WTC11 (cell line): Measurements from ENCODE around the gene HECTD4. TPM values are rescaled to one million over a fixed set of nuclear protein-coding genes. Genes with fewer than 3 reads are reported as not detected.

Experiments used
- AFF4 ChIP-seq: sonication (generic); formaldehyde crosslinking; IDR thresholded peaks from 2 replicates; pipeline ENCODE4 v1.8.1; 2023; ENCODE audit warnings: mild to moderate bottlenecking, missing genetic modification reagents, borderline replicate concordance
- ARID4B ChIP-seq: sonication (generic); formaldehyde crosslinking; IDR thresholded peaks from 2 replicates; pipeline ENCODE4 v1.8.0; 2023; ENCODE audit warnings: missing genetic modification reagents, mild to moderate bottlenecking, borderline replicate concordance
- CTCF ChIP-seq: fragments of 200-600 bp; IDR thresholded peaks from 2 replicates; pipeline ENCODE4 v1.8.0; 2022; ENCODE audit warnings: antibody characterized with exemption
- E2F1 ChIP-seq: sonication (generic); formaldehyde crosslinking; IDR thresholded peaks from 2 replicates; pipeline ENCODE4 v1.8.0; 2022; ENCODE audit warnings: mild to moderate bottlenecking, missing genetic modification reagents
- FOXP1 ChIP-seq: sonication (generic); formaldehyde crosslinking; IDR thresholded peaks from 2 replicates; pipeline ENCODE4 v1.8.0; 2022; ENCODE audit warnings: missing genetic modification reagents, mild to moderate bottlenecking, moderate library complexity, borderline replicate concordance
- GABPB1 ChIP-seq: sonication (generic); formaldehyde crosslinking; IDR thresholded peaks from 2 replicates; pipeline ENCODE4 v1.8.1; 2023; ENCODE audit warnings: mild to moderate bottlenecking, missing genetic modification reagents
- HMGXB4 ChIP-seq: sonication (generic); formaldehyde crosslinking; IDR thresholded peaks from 2 replicates; pipeline ENCODE4 v1.8.1; 2023; ENCODE audit warnings: mild to moderate bottlenecking, moderate library complexity, missing genetic modification reagents
- NR2C2 ChIP-seq: sonication (generic); formaldehyde crosslinking; IDR thresholded peaks from 2 replicates; pipeline ENCODE4 v1.8.0; 2022; ENCODE audit warnings: mild to moderate bottlenecking, missing genetic modification reagents
- SMAD4 ChIP-seq: sonication (generic); formaldehyde crosslinking; IDR thresholded peaks from 2 replicates; pipeline ENCODE4 v1.8.0; 2022; ENCODE audit warnings: mild to moderate bottlenecking, missing genetic modification reagents
- SP1 ChIP-seq: sonication (generic); formaldehyde crosslinking; conservative IDR thresholded peaks from 2 replicates; pipeline ENCODE4 v1.8.1; 2022; ENCODE audit warnings: missing genetic modification reagents
- TCF7 ChIP-seq: sonication (generic); formaldehyde crosslinking; IDR thresholded peaks from 2 replicates; pipeline ENCODE4 v1.8.0; 2022; ENCODE audit warnings: mild to moderate bottlenecking, low read depth, missing genetic modification reagents, moderate library complexity
- USF1 ChIP-seq: sonication (generic); formaldehyde crosslinking; IDR thresholded peaks from 2 replicates; pipeline ENCODE4 v1.8.0; 2022; ENCODE audit warnings: mild to moderate bottlenecking, missing genetic modification reagents
- ZNF281 ChIP-seq: sonication (generic); formaldehyde crosslinking; IDR thresholded peaks from 2 replicates; pipeline ENCODE4 v1.8.0; 2023; ENCODE audit warnings: mild to moderate bottlenecking, missing genetic modification reagents
- ZNF423 ChIP-seq: fragments of 250-450 bp; sonication (Bioruptor Pico); IDR thresholded peaks from 2 replicates; pipeline ENCODE4 v2.1.2; 2022; ENCODE audit warnings: mild to moderate bottlenecking, moderate library complexity
- ZNF512 ChIP-seq: sonication (generic); formaldehyde crosslinking; IDR thresholded peaks from 2 replicates; pipeline ENCODE4 v1.8.1; 2022; ENCODE audit warnings: missing genetic modification reagents, borderline replicate concordance
- total RNA-seq: library from RNA; stranded (reverse); gene quantifications from 3 replicates; pipeline ENCODE4 v1.2.3, GENCODE V29; 2021
- TF ChIP-seq, protein P1 (sequence below): sonication (generic); formaldehyde crosslinking; IDR thresholded peaks from 2 replicates; pipeline ENCODE4 v1.8.0; 2022; ENCODE audit warnings: mild to moderate bottlenecking, missing genetic modification reagents

HECTD4 gene
- total RNA-seq, 1 experiment from 2014 or later, result 31.7 TPM

GRCh38 chr12:112418608-112419296 lies 36.5 kb upstream of the HECTD4 start, which contains the start of gene PTPN11 (continued):
- TF ChIP-seq ZNF512 (CRISPR knock-in tag), result no peak
- TF ChIP-seq TCF7 (CRISPR knock-in tag), result no peak
- TF ChIP-seq CTCF, result peak; percentile 70; the same call in 1 of the 2 replicates
- TF ChIP-seq, protein P1, sequence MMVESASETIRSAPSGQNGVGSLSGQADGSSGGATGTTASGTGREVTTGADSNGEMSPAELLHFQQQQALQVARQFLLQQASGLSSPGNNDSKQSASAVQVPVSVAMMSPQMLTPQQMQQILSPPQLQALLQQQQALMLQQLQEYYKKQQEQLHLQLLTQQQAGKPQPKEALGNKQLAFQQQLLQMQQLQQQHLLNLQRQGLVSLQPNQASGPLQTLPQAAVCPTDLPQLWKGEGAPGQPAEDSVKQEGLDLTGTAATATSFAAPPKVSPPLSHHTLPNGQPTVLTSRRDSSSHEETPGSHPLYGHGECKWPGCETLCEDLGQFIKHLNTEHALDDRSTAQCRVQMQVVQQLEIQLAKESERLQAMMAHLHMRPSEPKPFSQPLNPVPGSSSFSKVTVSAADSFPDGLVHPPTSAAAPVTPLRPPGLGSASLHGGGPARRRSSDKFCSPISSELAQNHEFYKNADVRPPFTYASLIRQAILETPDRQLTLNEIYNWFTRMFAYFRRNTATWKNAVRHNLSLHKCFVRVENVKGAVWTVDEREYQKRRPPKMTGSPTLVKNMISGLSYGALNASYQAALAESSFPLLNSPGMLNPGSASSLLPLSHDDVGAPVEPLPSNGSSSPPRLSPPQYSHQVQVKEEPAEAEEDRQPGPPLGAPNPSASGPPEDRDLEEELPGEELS, result peak; percentile 40; the same call in 1 of the 2 replicates
- no peak; the same call in 1 of the 2 replicates for TF ChIP-seq ZNF281 (CRISPR knock-in tag)
- peak; percentile 72; the same call in 1 of the 2 replicates for TF ChIP-seq SP1 (CRISPR knock-in tag)
- peak; percentile 50; the same call in 1 of the 2 replicates for TF ChIP-seq AFF4 (CRISPR knock-in tag)
- 0 out of 2 replicates have a peak, but pooled peaks have one; percentile 18 for TF ChIP-seq ZNF423 (CRISPR knock-in tag)
- TF ChIP-seq GABPB1 (CRISPR knock-in tag), result peak; percentile 77
- peak; percentile 47; the same call in 1 of the 2 replicates for TF ChIP-seq ARID4B (CRISPR knock-in tag)
- TF ChIP-seq SMAD4, result no peak
- TF ChIP-seq HMGXB4 (CRISPR knock-in tag), result peak; percentile 91
- TF ChIP-seq NR2C2 (CRISPR knock-in tag), result peak; percentile 58; the same call in 1 of the 2 replicates
- TF ChIP-seq USF1, result no peak
- peak; percentile 83; the same call in 1 of the 2 replicates for TF ChIP-seq E2F1 (CRISPR knock-in tag)
- TF ChIP-seq FOXP1 (CRISPR knock-in tag), result 0 out of 2 replicates have a peak, but pooled peaks have one; percentile 13
